ENCODE results near the gene ANO3. TPM values are rescaled to one million over a fixed set of nuclear protein-coding genes. Genes with fewer than 3 reads are reported as not detected.

Gene ANO3
- total RNA-seq, 1 experiment from 2014 or later: not detected

DNA sequence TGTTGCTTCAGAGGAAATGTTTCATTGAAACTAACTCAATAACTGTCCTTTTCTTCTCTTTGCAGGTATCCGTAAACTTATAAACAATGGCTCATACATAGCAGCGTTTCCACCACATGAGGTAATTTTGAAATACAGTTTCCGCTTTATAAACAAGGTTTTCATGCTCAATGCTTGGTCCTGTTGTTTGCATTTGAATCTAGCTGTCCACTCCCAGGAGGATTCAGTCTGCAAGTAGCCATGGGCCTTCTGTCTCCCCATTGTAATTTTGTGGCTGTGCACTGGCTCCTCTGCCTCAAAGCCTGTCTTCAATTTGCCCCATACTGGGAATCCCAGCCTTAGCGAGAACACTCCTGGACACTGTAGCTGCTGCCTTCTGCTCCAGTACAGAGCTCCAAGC lies 205.4 kb downstream of the ANO3 start:
- Histone ChIP-seq H3K27ac (ENCODE audit: low read length) (no peak overlapping the region), H3K4me1 (ENCODE audit: insufficient read depth, low read length) (no peaks in the 10 kb centered on the region), H3K9ac (ENCODE audit: low read length) (no peak overlapping the region), H3K36me3 (ENCODE audit: low read depth, low read length) (no peaks in the 10 kb centered on the region), H3K4me3 (ENCODE audit: low read length) (no peak overlapping the region), H3K4me2 (ENCODE audit: low read length) (no peak overlapping the region), H4K20me1 (ENCODE audit: low read length) (no peaks in the 10 kb centered on the region), H3K79me2 (ENCODE audit: low read length) (no peaks in the 10 kb centered on the region), H3K27me3 (ENCODE audit: low read length) (no peaks in the 10 kb centered on the region), H2AFZ (ENCODE audit: low read length) (no peak overlapping the region), H3K9me2 (replicated peaks; ENCODE audit: low read length) (no peaks in the 10 kb centered on the region), H3F3A (ENCODE audit: low read length, unreplicated experiment) (no peaks in the 10 kb centered on the region), H3K9me3 (ENCODE audit: low read length) (no peaks in the 10 kb centered on the region)
- TF ChIP-seq EZH2 (IDR thresholded peaks at IDR 0.05; ENCODE audit: low read length, unreplicated experiment) (no peak), EZH2phosphoT487 (IDR thresholded peaks at IDR 0.05; ENCODE audit: borderline replicate concordance, low read length) (no peak)
- TF ChIP-seq, protein P1, sequence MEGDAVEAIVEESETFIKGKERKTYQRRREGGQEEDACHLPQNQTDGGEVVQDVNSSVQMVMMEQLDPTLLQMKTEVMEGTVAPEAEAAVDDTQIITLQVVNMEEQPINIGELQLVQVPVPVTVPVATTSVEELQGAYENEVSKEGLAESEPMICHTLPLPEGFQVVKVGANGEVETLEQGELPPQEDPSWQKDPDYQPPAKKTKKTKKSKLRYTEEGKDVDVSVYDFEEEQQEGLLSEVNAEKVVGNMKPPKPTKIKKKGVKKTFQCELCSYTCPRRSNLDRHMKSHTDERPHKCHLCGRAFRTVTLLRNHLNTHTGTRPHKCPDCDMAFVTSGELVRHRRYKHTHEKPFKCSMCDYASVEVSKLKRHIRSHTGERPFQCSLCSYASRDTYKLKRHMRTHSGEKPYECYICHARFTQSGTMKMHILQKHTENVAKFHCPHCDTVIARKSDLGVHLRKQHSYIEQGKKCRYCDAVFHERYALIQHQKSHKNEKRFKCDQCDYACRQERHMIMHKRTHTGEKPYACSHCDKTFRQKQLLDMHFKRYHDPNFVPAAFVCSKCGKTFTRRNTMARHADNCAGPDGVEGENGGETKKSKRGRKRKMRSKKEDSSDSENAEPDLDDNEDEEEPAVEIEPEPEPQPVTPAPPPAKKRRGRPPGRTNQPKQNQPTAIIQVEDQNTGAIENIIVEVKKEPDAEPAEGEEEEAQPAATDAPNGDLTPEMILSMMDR (conservative IDR thresholded peaks at IDR 0.05; ENCODE audit: low read depth, low read length): no peak
- intact Hi-C loops (cut with micrococcal nuclease): no loop called here
- ChIA-PET CTCF (no interaction called here), POLR2A (ENCODE audit: unreplicated experiment) (no interaction called here)
- DNase-seq (no peak), ATAC-seq (no peak)
- no TSS peak for BruUV-seq (replicated peaks)

DNA sequence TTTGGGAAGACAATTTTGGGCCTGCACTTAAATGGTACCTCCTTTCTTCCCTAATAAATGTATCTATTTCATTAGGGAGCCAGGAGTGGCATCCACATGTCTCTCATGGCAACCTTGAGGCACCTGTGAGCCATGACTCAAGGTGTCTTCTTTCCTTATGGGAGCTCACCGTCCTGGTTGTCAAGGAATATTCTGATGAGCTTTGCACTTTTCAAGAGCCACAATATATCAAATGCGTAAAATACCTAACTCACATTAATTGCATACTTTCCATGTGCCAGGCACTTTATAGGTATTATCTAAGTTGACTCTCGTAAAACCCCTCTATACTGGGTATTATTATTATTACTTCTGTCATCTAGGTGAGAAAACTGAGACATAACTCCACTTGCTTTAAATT lies 207.6 kb downstream of the ANO3 start:
- no peak overlapping the region for H3K4me3 ChIP-seq (ENCODE audit: low read length)
- ATAC-seq (no peak), DNase-seq (no peak)
- H2AFZ ChIP-seq (ENCODE audit: low read length): no peak overlapping the region
- no peak overlapping the region for H3K27ac ChIP-seq (ENCODE audit: low read length)
- no peaks in the 10 kb centered on the region for H3K4me1 ChIP-seq (ENCODE audit: insufficient read depth, low read length)
- H3F3A ChIP-seq (ENCODE audit: low read length, unreplicated experiment): no peaks in the 10 kb centered on the region
- no peaks in the 10 kb centered on the region for H3K9me3 ChIP-seq (ENCODE audit: low read length)
- no peak overlapping the region for H3K4me2 ChIP-seq (ENCODE audit: low read length)
- CTCF ChIA-PET: no interaction called here
- intact Hi-C loops (cut with micrococcal nuclease): no loop called here
- no peaks in the 10 kb centered on the region for H3K9me2 ChIP-seq (replicated peaks; ENCODE audit: low read length)
- POLR2A ChIA-PET (ENCODE audit: unreplicated experiment): no interaction called here
- H3K79me2 ChIP-seq (ENCODE audit: low read length): no peaks in the 10 kb centered on the region
- no peaks in the 10 kb centered on the region for H3K36me3 ChIP-seq (ENCODE audit: low read depth, low read length)
- TF ChIP-seq EZH2 (IDR thresholded peaks at IDR 0.05; ENCODE audit: low read length, unreplicated experiment) (no peak), EZH2phosphoT487 (IDR thresholded peaks at IDR 0.05; ENCODE audit: borderline replicate concordance, low read length) (no peak)
- TF ChIP-seq, protein P1 (conservative IDR thresholded peaks at IDR 0.05; ENCODE audit: low read depth, low read length): no peak
- H4K20me1 ChIP-seq (ENCODE audit: low read length): no peaks in the 10 kb centered on the region
- H3K9ac ChIP-seq (ENCODE audit: low read length): no peak overlapping the region
- BruUV-seq (replicated peaks): no TSS peak
- H3K27me3 ChIP-seq (ENCODE audit: low read length): no peaks in the 10 kb centered on the region

- ChIA-PET POLR2A (ENCODE audit: unreplicated experiment) (no interaction called here), CTCF (no interaction called here)
- Histone ChIP-seq H3K27ac (ENCODE audit: low read length) (no peak overlapping the region), H3K36me3 (ENCODE audit: low read depth, low read length) (no peaks in the 10 kb centered on the region), H3K9ac (ENCODE audit: low read length) (no peak overlapping the region), H4K20me1 (ENCODE audit: low read length) (no peaks in the 10 kb centered on the region), H3K4me2 (ENCODE audit: low read length) (no peak overlapping the region), H3K9me2 (replicated peaks; ENCODE audit: low read length) (no peaks in the 10 kb centered on the region), H3F3A (ENCODE audit: low read length, unreplicated experiment) (no peaks in the 10 kb centered on the region), H3K9me3 (ENCODE audit: low read length) (no peaks in the 10 kb centered on the region), H2AFZ (ENCODE audit: low read length) (no peak overlapping the region), H3K79me2 (ENCODE audit: low read length) (no peaks in the 10 kb centered on the region), H3K27me3 (ENCODE audit: low read length) (no peaks in the 10 kb centered on the region), H3K4me1 (ENCODE audit: insufficient read depth, low read length) (no peaks in the 10 kb centered on the region), H3K4me3 (ENCODE audit: low read length) (no peak overlapping the region)
- ATAC-seq: no peak
- intact Hi-C loops (cut with micrococcal nuclease): no loop called here
- no TSS peak for BruUV-seq (replicated peaks)
- TF ChIP-seq EZH2phosphoT487 (IDR thresholded peaks at IDR 0.05; ENCODE audit: borderline replicate concordance, low read length) (no peak), EZH2 (IDR thresholded peaks at IDR 0.05; ENCODE audit: low read length, unreplicated experiment) (no peak)
- TF ChIP-seq, protein P1 (conservative IDR thresholded peaks at IDR 0.05; ENCODE audit: low read depth, low read length): no peak
- no peak for DNase-seq
These were observed 209.9 kb downstream of the ANO3 start for GRCh38 chr11:26541870-26542269.

All from PC-3 (cell line).